Hypothalamus (tissue), 51 donors: ENCODE results near the gene SLC25A45.
A peak's percentile ranks its signal among the peaks of the same experiment; 100 is the strongest.

Experiments used
- DNase-seq, 51 donors: peaks; one replicate each; lab custom pipeline; 2025; lab: John Stamatoyannopoulos, UW

The SLC25A45 gene

DNA sequence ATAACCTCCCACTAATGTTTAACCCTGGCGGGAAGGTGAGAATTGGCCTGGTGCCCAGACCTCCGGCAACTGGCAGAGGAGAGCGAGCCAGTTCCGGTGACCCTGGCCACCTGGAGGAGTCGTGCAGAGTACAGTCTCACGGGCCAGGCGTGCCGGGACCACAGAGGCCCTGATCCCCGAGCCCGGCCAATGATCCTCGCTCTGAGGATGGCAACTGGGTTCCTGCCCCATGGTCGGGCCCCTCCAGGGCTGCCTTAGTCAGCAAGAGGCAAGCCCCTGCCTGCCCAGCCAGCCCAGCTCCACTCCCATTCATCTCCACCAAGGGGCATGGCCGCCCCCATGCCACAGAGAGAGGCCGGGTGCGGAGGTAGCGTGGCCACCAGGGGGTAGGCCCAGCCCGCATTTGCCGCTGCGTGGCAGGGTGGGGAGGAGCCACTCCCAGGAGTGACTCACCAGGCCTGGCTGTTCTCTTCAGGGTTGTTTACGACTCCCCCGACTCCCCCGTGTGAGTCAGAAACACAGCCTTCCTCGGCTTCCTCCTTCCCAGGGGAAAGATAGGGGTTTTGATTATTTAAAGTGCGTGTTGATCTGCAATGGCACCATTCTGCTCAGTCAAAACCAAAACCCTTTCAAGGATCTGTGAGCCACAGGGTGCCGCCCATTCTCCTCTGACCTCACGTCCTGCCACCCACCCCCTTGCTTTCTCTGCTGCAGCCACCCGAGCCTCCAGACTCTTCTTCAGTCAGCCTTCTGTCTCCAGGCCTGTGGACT lies at the start of gene SLC25A45:
SLC25A45 (minus strand) TSS at position 614 of the 771 bp plus-strand sequence. CDS start 695 bp downstream, outside the sequence.
- peak; percentile 34 to 92 (median 77) for DNase-seq

DNA sequence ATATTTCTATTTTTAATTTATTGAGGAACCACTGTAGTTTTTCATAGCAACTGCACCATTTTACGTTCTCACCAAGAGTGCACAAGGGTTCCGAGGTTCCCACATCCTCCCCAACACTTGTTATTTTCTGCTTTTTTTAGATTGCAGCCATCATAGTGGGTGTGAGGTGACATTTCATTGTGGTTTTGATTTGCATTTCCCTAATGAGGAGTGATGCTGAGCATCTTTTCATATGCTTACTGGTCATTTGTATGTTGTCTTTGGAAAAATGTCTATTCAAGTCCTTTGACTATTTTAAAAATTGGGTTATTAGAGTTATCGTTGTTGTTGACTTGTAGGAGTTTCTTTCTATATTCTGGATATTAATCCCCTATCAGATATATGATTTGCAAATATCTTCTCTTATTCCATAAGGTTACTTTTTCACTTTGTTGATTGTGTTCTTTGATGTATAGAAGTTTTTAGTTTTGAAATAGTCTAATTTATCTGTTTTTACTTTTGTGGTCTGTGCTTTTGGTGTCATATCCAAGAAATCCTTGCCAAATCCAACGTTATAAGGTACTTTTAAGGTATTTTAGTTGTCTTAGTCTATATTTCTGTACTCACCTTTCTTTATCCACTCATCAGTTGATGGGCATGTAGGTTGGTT lies 49.1 kb upstream of the SLC25A45 start:
- DNase-seq = no peak

DNA sequence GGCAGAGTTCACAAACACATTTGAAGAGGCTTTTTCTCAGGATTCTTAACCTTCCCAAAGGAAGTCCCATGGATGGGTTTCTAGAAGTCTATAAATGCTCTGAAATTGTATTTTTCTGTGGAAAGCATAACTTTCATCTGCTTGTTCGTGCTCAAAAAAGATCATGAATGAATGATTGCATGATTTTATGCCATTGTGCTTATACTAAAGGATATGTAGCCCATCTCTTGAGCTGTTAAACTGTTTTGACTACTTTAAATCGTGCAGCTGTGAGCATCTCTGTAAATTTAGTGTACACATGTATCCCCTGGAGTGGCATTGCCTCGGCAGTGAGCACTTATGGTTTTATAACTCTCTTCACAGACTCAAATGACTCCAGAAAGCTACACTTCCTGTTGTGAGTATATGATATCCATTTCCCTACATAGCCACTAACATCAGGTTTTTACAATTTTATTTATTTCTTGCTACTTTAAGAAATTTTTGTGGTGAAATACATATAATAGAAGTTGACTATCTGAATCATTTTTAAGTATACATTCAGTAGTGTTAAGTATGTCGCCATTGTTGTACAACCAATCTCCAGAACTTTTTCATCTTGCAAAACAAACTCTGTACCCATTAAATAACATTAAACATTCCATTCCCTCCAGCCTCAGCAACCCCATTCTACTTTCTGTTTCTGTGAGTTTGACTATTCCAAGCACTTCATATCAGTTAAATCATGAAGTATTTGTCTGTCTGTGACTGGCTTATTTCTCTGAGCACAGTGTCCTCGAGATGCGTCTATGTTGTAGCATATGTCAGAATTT lies 48.2 kb upstream of the SLC25A45 start:
- DNase-seq = no peak

GRCh38 chr11:65429724-65430405 lies 47.4 kb upstream of the SLC25A45 start:
- peak in 17 of 51 donors; percentile 22 to 71 (median 52) for DNase-seq

- peak in 1 of 51 donors; percentile 24 for DNase-seq
Measured at GRCh38 chr11:65429068-65429681, 46.7 kb upstream of the SLC25A45 start.

- DNase-seq = no peak
Measured at GRCh38 chr11:65428578-65429067, 46.2 kb upstream of the SLC25A45 start.

DNA sequence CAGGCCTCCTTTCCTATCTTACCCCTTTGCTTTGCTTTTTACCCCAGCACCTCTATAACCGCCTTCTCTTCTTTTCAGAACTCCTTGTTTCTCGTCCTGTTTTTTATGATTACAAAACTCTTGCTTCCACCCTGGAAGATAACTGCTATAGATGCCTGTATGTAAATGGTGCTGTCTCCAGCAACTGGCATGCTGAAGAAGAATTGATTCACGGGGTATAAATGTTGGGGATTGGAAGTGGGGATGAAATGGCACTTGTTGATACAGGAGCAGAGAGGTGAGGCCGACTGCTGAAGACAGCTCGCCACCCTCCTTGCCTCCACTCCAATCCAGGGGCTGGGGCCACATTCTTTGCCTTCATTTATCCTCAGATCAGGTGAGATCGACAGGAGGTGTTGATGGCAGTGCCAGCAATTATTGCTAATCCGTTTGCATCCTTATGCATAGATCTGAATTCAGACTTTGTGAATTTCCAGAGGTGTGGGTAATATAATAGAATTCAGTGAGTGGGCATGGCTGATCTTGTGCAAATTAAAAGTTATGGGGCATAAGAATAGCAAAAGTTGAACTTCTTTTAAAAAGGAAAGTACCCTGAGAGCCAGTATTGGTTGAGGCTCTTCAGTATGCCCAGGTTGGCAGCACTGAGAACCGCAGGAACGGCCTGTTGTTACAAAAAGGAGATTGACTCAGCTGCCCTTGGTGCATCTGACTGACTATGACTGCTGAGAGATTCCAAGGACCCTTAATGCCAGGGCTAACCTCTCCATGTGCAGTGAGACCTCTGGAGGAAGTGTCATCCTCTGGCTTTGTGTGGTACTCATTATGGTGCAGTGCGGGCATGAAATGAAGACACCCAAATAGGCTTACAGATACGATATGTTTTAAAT lies 45.5 kb upstream of the SLC25A45 start:
- DNase-seq = peak in 6 of 51 donors; percentile 37 to 60 (median 44)

DNA sequence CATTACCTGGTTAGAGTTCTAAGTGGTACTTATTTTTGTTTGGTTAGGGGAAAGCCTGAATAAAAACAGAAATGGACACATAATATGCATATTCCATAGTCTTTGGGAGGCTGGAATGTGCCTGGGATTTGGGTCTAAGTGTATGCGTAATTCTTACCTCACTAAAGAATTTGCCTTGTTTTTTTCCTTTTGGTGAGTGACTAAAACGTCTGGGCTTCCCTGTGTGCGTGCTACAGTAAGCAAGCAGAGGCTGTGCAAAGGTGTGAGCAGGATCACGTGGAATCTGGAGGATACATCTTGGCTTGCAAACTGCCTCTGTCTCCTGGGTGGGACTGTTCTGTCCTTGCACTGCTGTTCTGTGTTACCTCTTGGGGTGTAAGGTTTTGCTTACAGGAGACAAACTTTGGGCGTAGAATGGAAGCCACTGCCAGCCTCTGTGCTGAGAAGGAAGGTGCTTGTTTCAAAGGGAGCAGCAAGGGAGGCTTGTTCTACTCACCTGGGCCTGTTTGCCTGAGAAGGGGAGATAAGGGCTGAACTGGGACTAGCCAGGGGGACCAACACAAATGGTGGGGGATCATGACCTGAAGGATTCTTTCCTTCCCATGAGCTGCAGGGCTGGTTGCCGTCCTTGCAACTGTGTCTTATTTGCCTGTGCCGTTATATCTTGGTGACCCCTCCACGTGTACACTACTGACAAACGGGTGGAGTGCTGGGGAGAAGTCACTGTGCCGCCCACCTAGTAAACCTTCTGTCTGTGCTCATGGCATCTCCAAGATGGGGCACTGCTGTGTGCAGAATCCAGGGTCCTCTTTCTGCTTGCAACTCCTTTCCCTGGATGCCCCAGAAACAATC lies 44.6 kb upstream of the SLC25A45 start:
- peak in 10 of 51 donors; percentile 24 to 79 (median 49) for DNase-seq

DNA sequence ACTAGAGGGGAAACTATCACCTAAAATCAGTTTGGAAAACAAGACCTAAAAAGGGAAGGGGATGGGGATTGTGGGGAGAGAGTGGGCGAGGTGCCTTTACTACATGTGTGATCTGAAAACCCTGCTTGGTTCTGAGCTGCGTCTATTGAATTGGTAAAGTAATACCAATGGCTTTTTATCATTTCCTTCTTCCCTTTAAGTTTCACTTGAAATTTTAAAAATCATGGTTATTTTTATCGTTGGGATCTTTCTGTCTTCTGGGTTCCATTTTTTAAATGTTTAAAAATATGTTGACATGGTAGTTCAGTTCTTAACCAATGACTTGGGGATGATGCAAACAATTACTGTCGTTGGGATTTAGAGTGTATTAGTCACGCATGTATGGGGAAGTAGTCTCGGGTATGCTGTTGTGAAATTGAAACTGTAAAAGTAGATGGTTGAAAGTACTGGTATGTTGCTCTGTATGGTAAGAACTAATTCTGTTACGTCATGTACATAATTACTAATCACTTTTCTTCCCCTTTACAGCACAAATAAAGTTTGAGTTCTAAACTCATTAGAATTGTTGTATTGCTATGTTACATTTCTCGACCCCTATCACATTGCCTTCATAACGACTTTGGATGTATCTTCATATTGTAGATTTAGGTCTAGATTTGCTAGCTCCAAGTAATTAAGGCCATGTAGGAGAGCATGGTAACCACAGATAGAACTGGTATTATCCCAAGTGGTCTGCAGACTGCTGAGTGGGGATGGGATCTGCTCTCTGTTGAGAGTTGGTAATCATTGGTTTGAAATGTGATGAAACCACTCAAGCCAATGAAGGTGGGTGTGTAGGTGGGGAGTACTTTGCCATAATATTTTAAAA lies 43.8 kb upstream of the SLC25A45 start:
- peak in 1 of 51 donors; percentile 29 for DNase-seq

DNA sequence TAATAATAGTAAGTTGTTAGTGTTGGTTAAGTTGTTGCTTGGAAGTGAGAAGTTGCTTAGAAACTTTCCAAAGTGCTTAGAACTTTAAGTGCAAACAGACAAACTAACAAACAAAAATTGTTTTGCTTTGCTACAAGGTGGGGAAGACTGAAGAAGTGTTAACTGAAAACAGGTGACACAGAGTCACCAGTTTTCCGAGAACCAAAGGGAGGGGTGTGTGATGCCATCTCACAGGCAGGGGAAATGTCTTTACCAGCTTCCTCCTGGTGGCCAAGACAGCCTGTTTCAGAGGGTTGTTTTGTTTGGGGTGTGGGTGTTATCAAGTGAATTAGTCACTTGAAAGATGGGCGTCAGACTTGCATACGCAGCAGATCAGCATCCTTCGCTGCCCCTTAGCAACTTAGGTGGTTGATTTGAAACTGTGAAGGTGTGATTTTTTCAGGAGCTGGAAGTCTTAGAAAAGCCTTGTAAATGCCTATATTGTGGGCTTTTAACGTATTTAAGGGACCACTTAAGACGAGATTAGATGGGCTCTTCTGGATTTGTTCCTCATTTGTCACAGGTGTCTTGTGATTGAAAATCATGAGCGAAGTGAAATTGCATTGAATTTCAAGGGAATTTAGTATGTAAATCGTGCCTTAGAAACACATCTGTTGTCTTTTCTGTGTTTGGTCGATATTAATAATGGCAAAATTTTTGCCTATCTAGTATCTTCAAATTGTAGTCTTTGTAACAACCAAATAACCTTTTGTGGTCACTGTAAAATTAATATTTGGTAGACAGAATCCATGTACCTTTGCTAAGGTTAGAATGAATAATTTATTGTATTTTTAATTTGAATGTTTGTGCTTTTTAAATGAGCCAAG lies 42.9 kb upstream of the SLC25A45 start:
- peak in 3 of 51 donors; percentile 29 to 39 (median 38) for DNase-seq

DNA sequence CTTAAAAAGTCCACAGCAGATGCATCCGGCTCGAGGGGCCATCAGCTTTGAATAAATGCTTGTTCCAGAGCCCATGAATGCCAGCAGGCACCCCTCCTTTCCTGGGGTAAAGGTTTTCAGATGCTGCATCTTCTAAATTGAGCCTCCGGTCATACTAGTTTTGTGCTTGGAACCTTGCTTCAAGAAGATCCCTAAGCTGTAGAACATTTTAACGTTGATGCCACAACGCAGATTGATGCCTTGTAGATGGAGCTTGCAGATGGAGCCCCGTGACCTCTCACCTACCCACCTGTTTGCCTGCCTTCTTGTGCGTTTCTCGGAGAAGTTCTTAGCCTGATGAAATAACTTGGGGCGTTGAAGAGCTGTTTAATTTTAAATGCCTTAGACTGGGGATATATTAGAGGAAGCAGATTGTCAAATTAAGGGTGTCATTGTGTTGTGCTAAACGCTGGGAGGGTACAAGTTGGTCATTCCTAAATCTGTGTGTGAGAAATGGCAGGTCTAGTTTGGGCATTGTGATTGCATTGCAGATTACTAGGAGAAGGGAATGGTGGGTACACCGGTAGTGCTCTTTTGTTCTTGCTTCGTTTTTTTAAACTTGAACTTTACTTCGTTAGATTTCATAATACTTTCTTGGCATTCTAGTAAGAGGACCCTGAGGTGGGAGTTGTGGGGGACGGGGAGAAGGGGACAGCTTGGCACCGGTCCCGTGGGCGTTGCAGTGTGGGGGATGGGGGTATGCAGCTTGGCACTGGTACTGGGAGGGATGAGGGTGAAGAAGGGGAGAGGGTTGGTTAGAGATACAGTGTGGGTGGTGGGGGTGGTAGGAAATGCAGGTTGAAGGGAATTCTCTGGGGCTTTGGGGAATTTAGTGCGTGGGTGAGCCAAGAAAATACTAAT lies 42.0 kb upstream of the SLC25A45 start:
- DNase-seq = peak in 10 of 51 donors; percentile 29 to 65 (median 40)

GRCh38 chr11:65423516-65424204 lies 41.2 kb upstream of the SLC25A45 start:
- DNase-seq = peak in 4 of 51 donors; percentile 49 to 75 (median 62)

DNA sequence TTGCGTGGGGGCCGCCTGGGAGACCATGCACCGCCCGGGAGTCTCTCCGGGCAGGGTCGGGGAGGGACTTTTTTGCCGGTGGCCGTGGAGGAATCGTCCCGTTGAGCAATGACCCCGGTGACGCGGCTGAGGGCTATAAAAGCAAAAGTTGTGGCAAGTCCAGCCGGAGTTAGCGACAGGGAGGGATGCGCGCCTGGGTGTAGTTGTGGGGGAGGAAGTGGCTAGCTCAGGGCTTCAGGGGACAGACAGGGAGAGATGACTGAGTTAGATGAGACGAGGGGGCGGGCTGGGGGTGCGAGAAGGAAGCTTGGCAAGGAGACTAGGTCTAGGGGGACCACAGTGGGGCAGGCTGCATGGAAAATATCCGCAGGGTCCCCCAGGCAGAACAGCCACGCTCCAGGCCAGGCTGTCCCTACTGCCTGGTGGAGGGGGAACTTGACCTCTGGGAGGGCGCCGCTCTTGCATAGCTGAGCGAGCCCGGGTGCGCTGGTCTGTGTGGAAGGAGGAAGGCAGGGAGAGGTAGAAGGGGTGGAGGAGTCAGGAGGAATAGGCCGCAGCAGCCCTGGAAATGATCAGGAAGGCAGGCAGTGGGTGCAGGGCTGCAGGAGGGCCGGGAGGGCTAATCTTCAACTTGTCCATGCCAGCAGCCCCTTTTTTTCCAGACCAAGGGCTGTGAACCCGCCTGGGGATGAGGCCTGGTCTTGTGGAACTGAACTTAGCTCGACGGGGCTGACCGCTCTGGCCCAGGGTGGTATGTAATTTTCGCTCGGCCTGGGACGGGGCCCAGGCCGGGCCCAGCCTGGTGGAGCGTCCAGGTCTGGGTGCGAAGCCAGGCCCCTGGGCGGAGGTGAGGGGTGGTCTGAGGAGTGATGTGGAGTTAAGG lies 40.4 kb upstream of the SLC25A45 start, which contains the start of gene NEAT1:
NEAT1 (plus strand) TSS at position 166 of the 883 bp plus-strand sequence.
- DNase-seq = peak; percentile 62 to 99 (median 93)
